HL-60 (cell line): ENCODE results near the gene TMEM255B.

ENCODE experiments used
- POLR2AphosphoS5 ChIP-seq: IDR thresholded peaks from 2 replicates; pipeline ENCODE4 v1.6.1; 2012; ENCODE audit warnings: low read depth
- REST ChIP-seq: IDR thresholded peaks from 2 replicates; pipeline ENCODE4 v1.6.1; 2012; ENCODE audit warnings: low read depth; ENCODE audit not compliant: insufficient replicate concordance
- TF ChIP-seq, protein P1 (sequence below): IDR thresholded peaks from one replicate; pipeline ENCODE4 v1.5.1; 2011; ENCODE audit warnings: low read length, control low read depth, inconsistent platforms; ENCODE audit not compliant: insufficient read depth

- TF ChIP-seq, protein P1, sequence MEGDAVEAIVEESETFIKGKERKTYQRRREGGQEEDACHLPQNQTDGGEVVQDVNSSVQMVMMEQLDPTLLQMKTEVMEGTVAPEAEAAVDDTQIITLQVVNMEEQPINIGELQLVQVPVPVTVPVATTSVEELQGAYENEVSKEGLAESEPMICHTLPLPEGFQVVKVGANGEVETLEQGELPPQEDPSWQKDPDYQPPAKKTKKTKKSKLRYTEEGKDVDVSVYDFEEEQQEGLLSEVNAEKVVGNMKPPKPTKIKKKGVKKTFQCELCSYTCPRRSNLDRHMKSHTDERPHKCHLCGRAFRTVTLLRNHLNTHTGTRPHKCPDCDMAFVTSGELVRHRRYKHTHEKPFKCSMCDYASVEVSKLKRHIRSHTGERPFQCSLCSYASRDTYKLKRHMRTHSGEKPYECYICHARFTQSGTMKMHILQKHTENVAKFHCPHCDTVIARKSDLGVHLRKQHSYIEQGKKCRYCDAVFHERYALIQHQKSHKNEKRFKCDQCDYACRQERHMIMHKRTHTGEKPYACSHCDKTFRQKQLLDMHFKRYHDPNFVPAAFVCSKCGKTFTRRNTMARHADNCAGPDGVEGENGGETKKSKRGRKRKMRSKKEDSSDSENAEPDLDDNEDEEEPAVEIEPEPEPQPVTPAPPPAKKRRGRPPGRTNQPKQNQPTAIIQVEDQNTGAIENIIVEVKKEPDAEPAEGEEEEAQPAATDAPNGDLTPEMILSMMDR, result no peak
- TF ChIP-seq POLR2AphosphoS5 (no peak), REST (no peak)
Measured at GRCh38 chr13:113832205-113832604, 73.2 kb downstream of the TMEM255B start.
